ENCODE data around the gene ATAD3A.

DNA sequence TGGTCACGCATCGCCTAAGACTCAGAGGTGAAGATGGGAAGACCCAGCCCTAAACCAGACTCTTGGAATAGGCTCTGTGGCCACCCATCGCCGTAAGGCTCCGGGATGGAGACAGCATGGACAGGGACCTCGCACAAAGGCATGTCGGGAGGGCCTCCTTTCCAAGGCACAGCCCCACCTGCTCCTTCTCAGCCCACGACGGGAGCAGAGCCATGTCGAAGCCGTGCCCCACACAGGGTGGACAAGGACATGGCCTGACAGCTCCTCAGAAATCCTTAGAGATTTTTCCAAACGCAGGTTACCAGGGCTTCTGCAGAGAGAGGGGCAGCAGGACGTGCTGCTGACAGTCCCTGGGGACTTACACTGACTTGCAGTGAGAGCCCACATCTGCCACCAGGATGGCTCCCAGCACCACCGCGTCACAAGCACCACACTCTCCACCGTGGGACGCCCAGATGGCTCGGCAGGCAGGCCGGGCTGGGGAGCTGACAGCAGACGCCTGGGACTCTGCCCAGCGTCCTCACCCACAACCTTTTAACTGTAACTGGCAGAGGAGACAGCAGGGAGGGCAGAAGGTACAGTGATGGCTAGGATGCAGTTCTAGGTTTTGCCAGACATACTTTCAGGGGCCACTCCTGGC, 50.7 kb downstream of the ATAD3A start:
- TF ChIP-seq, protein P1, sequence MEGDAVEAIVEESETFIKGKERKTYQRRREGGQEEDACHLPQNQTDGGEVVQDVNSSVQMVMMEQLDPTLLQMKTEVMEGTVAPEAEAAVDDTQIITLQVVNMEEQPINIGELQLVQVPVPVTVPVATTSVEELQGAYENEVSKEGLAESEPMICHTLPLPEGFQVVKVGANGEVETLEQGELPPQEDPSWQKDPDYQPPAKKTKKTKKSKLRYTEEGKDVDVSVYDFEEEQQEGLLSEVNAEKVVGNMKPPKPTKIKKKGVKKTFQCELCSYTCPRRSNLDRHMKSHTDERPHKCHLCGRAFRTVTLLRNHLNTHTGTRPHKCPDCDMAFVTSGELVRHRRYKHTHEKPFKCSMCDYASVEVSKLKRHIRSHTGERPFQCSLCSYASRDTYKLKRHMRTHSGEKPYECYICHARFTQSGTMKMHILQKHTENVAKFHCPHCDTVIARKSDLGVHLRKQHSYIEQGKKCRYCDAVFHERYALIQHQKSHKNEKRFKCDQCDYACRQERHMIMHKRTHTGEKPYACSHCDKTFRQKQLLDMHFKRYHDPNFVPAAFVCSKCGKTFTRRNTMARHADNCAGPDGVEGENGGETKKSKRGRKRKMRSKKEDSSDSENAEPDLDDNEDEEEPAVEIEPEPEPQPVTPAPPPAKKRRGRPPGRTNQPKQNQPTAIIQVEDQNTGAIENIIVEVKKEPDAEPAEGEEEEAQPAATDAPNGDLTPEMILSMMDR (IDR thresholded peaks at IDR 0.05; ENCODE audit: low read depth, low read length), result no peak
- TF ChIP-seq EZH2phosphoT487 (IDR thresholded peaks at IDR 0.05; ENCODE audit: low read depth), result no peak
